HEK293 (cell line): ENCODE measurements around the gene PRKG1.
A peak's percentile ranks its signal among the peaks of the same experiment; 100 is the strongest.

Experiments used
- CTCF ChIA-PET: fragments of 350-600 bp; formaldehyde crosslinking; extraction: SDS; loops from one replicate; lab custom pipeline; 2021; ENCODE audit warnings: antibody characterized with exemption; lab: Yijun Ruan, JAX
- POLR2A ChIA-PET: fragments of 300-600 bp; formaldehyde crosslinking; extraction: SDS; loops from one replicate; lab custom pipeline; 2020; ENCODE audit warnings: antibody characterized with exemption, inconsistent platforms; lab: Yijun Ruan, JAX
- H3K27ac ChIP-seq: fragments of 200-500 bp; sonication (Bioruptor generic); 2 replicates; pipeline ENCODE4 v1.5.1; 2014; ENCODE audit warnings: low read depth, low read length, control low read depth, inconsistent platforms; ENCODE audit errors: extremely low read depth
- H3K36me3 ChIP-seq, 2 experiments: fragments of 200-500 bp in 1 of 2; sonication (Bioruptor generic) in 1 of 2; 1 replicate in 1 of 2; 2 replicates in 1 of 2; pipeline ENCODE4 v1.5.1; 2014 to 2017; ENCODE audit warnings: inconsistent platforms in 2 of 2, low read length in 2 of 2; ENCODE audit not compliant: control insufficient read depth in 2 of 2, insufficient read depth in 1 of 2
- H3K4me1 ChIP-seq: fragments of 200-500 bp; sonication (Bioruptor generic); 2 replicates; pipeline ENCODE4 v1.5.1; 2014; ENCODE audit warnings: mild to moderate bottlenecking, low read length, inconsistent platforms; ENCODE audit not compliant: control insufficient read depth, insufficient read depth
- H3K4me3 ChIP-seq: 2 replicates; pipeline ENCODE4 v1.5.1; 2011; ENCODE audit warnings: low read depth, mild to moderate bottlenecking, control low read depth, low read length, moderate library complexity
- H3K9me3 ChIP-seq: fragments of 200-500 bp; sonication (Bioruptor generic); 2 replicates; pipeline ENCODE4 v1.5.1; 2014; ENCODE audit warnings: low read depth, low read length, inconsistent platforms; ENCODE audit not compliant: control insufficient read depth, insufficient read depth
- MZF1 ChIP-seq: fragments of 450-650 bp; formaldehyde crosslinking; IDR thresholded peaks from 2 replicates; pipeline ENCODE4 v1.5.1; 2017; ENCODE audit warnings: missing biosample characterization, missing genetic modification characterization, borderline replicate concordance
- PRDM1 ChIP-seq: fragments of 450-650 bp; formaldehyde crosslinking; IDR thresholded peaks from 2 replicates; pipeline ENCODE4; 2016; ENCODE audit warnings: missing biosample characterization, missing genetic modification characterization
- SALL2 ChIP-seq: fragments of 450-650 bp; formaldehyde crosslinking; IDR thresholded peaks from 2 replicates; pipeline ENCODE4 v1.5.0; 2017; ENCODE audit warnings: missing biosample characterization, mild to moderate bottlenecking, missing genetic modification characterization, borderline replicate concordance
- TCF7L2 ChIP-seq: IDR thresholded peaks from 2 replicates; pipeline ENCODE4 v1.6.1; 2011; ENCODE audit warnings: low read depth, mild to moderate bottlenecking, inconsistent platforms, low read length, moderate library complexity, borderline replicate concordance
- TRIM28 ChIP-seq: IDR thresholded peaks from 2 replicates; pipeline ENCODE4 v1.6.1; 2011; ENCODE audit warnings: low read length, control low read depth, borderline replicate concordance
- ZNF146 ChIP-seq: fragments of 450-650 bp; formaldehyde crosslinking; IDR thresholded peaks from 2 replicates; pipeline ENCODE4 v1.5.1; 2016; ENCODE audit warnings: missing biosample characterization, missing genetic modification characterization
- ZNF266 ChIP-seq: fragments of 450-650 bp; formaldehyde crosslinking; IDR thresholded peaks from 2 replicates; pipeline ENCODE4 v1.5.1; 2016; ENCODE audit warnings: missing biosample characterization, missing genetic modification characterization, low read depth
- ZNF335 ChIP-seq: fragments of 450-650 bp; formaldehyde crosslinking; conservative IDR thresholded peaks from 2 replicates; pipeline ENCODE4 v1.5.1; 2016; ENCODE audit warnings: missing biosample characterization, missing genetic modification characterization
- ZNF423 ChIP-seq: fragments of 450-650 bp; formaldehyde crosslinking; IDR thresholded peaks from 2 replicates; pipeline ENCODE4 v1.5.1; 2016; ENCODE audit warnings: missing biosample characterization, missing genetic modification characterization
- ZNF530 ChIP-seq: fragments of 450-650 bp; formaldehyde crosslinking; IDR thresholded peaks from 2 replicates; pipeline ENCODE4 v1.5.1; 2016; ENCODE audit warnings: low read depth, missing biosample characterization, missing genetic modification characterization
- ZNF624 ChIP-seq: fragments of 450-650 bp; formaldehyde crosslinking; IDR thresholded peaks from 2 replicates; pipeline ENCODE4 v1.5.1; 2017; ENCODE audit warnings: missing biosample characterization, missing genetic modification characterization
- TF ChIP-seq, protein P1 (sequence below): fragments of 450-650 bp; formaldehyde crosslinking; IDR thresholded peaks from 2 replicates; pipeline ENCODE4 v1.5.1; 2016; ENCODE audit warnings: missing biosample characterization, missing genetic modification characterization
- TF ChIP-seq, protein P2 (sequence below): fragments of 450-650 bp; formaldehyde crosslinking; IDR thresholded peaks from 2 replicates; pipeline ENCODE4 v1.5.1; 2016; ENCODE audit warnings: missing biosample characterization, missing genetic modification characterization
- TF ChIP-seq, protein P3 (sequence below): fragments of 450-650 bp; formaldehyde crosslinking; IDR thresholded peaks from 2 replicates; pipeline ENCODE4 v1.5.0; 2017; ENCODE audit warnings: missing biosample characterization, missing genetic modification characterization, borderline replicate concordance

PRKG1 gene

DNA sequence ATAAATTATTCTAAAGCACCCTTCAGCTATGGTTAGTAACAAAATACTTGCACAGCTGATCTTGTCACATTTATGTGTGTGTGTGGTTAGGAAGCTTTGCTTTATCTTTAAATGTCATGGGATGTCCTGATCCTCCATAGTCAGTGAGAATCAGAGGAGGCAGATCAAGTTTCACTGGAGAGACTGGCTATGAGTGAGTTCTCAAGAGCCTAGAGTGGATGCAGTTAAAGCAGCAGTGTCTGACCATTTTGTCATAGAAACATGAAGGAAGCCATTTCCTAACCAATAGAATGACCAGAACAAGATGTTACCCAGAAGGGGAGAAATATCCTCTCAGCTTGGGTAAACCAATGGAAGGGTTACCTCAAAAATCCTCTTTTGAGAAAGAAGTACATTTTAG is 1032.6 kb downstream of the PRKG1 start:
- no peak overlapping the region for H3K4me3 ChIP-seq
- no peaks in the 10 kb centered on the region for H3K9me3 ChIP-seq
- TF ChIP-seq TRIM28 = peak; percentile 21; the same call in 1 of the 2 replicates
- TF ChIP-seq ZNF266 (tag by site-specific recombination) = no peak
- H3K36me3 ChIP-seq = no peaks in the 10 kb centered on the region
- no peaks in the 10 kb centered on the region for H3K4me1 ChIP-seq
- POLR2A ChIA-PET = no interaction called here
- CTCF ChIA-PET = interaction anchor here (0.6 kb wide), 1 partner anchor 1852 kb away, joined by 3 read pairs; no protein-coding TSS in a partner anchor
- no peak overlapping the region for H3K27ac ChIP-seq

DNA sequence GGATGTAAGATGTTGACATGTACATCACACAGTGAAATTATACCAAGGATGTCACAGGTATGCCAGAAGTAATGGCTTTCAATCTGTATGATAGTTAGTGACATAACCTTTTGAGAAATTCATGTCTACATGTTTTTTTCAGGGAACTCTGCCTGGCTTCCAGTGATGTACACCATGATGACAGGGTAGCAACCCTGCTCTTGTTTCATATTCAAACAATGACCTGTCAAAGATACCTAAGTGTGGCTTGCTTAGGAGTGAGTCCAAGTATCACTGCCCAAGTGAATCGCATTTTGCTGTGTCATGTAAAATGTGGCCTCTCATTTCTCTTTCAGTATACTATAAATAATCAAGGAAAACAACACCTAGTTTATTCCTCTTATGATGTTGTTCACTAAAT is 1033.9 kb downstream of the PRKG1 start:
- no peaks in the 10 kb centered on the region for H3K4me1 ChIP-seq
- no peak for TF ChIP-seq ZNF530
- no peak for TF ChIP-seq TCF7L2
- no peak for TF ChIP-seq ZNF624
- no peak for TF ChIP-seq SALL2 (tag by site-specific recombination)
- no peak for TF ChIP-seq ZNF335 (tag by site-specific recombination)
- H3K36me3 ChIP-seq = no peaks in the 10 kb centered on the region
- no peak overlapping the region for H3K27ac ChIP-seq
- POLR2A ChIA-PET = no interaction called here
- CTCF ChIA-PET = interaction anchor here (0.5 kb wide), 1 partner anchor 16 kb away, joined by 3 read pairs; no protein-coding TSS in a partner anchor
- no peak overlapping the region for H3K4me3 ChIP-seq
- no peaks in the 10 kb centered on the region for H3K9me3 ChIP-seq

DNA sequence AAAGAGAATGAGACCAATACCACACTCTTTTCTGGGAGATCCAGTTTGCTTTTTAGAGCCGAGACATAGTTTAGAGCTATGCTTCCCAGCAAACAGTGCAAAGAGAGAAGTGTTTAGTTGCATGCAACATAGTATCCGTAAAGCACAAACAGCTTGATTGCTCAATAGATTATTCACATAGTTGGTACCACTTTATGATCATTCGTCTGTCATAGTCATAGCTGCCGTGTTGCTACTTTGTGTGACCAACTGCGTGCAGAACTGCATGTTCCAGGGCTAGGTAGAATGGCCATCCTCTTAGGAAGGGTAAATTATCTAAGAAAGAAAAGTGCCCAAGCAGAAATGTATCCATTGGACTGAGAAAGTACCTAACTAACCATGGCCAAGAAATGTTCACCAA is 1036.3 kb downstream of the PRKG1 start:
- H3K27ac ChIP-seq = no peak overlapping the region
- H3K4me1 ChIP-seq = no peaks in the 10 kb centered on the region
- H3K4me3 ChIP-seq = no peak overlapping the region
- TF ChIP-seq, protein P1, sequence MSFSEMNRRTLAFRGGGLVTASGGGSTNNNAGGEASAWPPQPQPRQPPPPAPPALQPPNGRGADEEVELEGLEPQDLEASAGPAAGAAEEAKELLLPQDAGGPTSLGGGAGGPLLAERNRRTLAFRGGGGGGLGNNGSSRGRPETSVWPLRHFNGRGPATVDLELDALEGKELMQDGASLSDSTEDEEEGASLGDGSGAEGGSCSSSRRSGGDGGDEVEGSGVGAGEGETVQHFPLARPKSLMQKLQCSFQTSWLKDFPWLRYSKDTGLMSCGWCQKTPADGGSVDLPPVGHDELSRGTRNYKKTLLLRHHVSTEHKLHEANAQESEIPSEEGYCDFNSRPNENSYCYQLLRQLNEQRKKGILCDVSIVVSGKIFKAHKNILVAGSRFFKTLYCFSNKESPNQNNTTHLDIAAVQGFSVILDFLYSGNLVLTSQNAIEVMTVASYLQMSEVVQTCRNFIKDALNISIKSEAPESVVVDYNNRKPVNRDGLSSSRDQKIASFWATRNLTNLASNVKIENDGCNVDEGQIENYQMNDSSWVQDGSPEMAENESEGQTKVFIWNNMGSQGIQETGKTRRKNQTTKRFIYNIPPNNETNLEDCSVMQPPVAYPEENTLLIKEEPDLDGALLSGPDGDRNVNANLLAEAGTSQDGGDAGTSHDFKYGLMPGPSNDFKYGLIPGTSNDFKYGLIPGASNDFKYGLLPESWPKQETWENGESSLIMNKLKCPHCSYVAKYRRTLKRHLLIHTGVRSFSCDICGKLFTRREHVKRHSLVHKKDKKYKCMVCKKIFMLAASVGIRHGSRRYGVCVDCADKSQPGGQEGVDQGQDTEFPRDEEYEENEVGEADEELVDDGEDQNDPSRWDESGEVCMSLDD (tag by site-specific recombination) = no peak
- H3K36me3 ChIP-seq = no peaks in the 10 kb centered on the region
- POLR2A ChIA-PET = no interaction called here
- H3K9me3 ChIP-seq = no peaks in the 10 kb centered on the region
- CTCF ChIA-PET = no interaction called here

DNA sequence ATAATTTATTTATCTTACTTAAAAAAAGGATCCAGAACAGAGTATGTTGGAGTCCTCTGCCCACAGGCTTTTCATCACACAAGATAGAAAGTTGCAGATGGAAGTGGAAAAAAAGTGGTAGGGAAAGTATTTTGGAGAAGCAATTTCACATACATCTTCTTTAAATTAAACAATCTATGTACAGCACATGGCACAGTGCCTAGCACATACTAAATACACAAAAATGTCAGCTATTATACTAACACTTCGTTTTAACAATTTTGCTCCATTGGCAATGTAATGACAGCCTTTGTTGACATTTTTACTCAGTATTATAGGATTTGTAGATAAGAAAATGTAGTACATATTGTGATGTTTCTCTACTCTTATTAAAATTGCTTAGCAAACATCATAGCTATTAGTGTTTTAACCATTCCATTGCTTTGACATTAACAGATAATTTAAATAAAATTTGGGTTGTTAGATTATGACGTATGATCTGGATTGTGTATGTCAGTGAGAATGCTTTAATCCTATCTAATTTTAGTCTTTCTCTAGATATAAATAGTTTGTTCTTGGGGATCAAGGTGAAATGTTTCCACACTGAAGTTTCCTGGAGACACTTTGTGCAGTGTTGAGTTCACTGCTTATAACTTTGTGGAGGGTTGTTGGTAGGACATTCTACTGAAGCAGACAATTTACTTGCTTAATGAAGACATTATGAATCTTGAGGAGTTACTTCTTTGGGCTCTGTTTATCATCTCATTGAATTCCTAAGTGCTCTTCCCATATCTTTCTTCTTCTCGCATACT is 1037.0 kb downstream of the PRKG1 start:
- H3K9me3 ChIP-seq = no peaks in the 10 kb centered on the region
- H3K27ac ChIP-seq = no peak overlapping the region
- H3K4me1 ChIP-seq = no peaks in the 10 kb centered on the region
- POLR2A ChIA-PET = no interaction called here
- TF ChIP-seq ZNF146 (tag by site-specific recombination) (no peak), PRDM1 (tag by site-specific recombination) (no peak), MZF1 (tag by site-specific recombination) (no peak), ZNF423 (tag by site-specific recombination) (no peak)
- TF ChIP-seq, protein P2, sequence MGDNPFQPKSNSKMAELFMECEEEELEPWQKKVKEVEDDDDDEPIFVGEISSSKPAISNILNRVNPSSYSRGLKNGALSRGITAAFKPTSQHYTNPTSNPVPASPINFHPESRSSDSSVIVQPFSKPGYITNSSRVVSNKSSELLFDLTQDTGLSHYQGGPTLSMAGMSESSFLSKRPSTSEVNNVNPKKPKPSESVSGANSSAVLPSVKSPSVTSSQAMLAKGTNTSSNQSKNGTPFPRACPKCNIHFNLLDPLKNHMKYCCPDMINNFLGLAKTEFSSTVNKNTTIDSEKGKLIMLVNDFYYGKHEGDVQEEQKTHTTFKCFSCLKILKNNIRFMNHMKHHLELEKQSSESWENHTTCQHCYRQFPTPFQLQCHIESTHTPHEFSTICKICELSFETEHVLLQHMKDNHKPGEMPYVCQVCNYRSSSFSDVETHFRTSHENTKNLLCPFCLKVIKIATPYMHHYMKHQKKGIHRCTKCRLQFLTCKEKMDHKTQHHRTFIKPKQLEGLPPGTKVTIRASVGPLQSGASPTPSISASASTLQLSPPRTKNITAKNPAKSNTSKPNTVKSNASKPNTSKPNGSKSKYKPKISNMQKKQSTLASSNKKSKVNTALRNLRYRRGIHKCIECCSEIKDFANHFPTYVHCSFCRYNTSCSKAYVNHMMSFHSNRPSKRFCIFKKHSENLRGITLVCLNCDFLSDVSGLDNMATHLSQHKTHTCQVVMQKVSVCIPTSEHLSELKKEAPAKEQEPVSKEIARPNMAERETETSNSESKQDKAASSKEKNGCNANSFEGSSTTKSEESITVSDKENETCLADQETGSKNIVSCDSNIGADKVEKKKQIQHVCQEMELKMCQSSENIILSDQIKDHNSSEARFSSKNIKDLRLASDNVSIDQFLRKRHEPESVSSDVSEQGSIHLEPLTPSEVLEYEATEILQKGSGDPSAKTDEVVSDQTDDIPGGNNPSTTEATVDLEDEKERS (tag by site-specific recombination) = no peak
- TF ChIP-seq, protein P3, sequence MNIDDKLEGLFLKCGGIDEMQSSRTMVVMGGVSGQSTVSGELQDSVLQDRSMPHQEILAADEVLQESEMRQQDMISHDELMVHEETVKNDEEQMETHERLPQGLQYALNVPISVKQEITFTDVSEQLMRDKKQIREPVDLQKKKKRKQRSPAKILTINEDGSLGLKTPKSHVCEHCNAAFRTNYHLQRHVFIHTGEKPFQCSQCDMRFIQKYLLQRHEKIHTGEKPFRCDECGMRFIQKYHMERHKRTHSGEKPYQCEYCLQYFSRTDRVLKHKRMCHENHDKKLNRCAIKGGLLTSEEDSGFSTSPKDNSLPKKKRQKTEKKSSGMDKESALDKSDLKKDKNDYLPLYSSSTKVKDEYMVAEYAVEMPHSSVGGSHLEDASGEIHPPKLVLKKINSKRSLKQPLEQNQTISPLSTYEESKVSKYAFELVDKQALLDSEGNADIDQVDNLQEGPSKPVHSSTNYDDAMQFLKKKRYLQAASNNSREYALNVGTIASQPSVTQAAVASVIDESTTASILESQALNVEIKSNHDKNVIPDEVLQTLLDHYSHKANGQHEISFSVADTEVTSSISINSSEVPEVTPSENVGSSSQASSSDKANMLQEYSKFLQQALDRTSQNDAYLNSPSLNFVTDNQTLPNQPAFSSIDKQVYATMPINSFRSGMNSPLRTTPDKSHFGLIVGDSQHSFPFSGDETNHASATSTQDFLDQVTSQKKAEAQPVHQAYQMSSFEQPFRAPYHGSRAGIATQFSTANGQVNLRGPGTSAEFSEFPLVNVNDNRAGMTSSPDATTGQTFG (tag by site-specific recombination) = no peak
- TF ChIP-seq, all 188 proteins: peak for 0
- CTCF ChIA-PET = no interaction called here
- no peak overlapping the region for H3K4me3 ChIP-seq
- H3K36me3 ChIP-seq = no peaks in the 10 kb centered on the region
